ENCODE data around the gene CCDC85B. TPM values are rescaled to one million over a fixed set of nuclear protein-coding genes. Genes with fewer than 3 reads are reported as not detected.

Gene CCDC85B
- total and polyA plus RNA-seq, 2 experiments from 2014 or later, result 80.2 to 83.4 TPM

GRCh38 chr11:65898656-65899355 lies 8.3 kb downstream of the CCDC85B start:
- peaks cover 83% of the 10 kb centered on the region for H3K27me3 ChIP-seq
- TF ChIP-seq CTCF (IDR thresholded peaks at IDR 0.05; ENCODE audit: low read depth, low read length), result no peak
- H3K4me3 ChIP-seq, result no peak overlapping the region
- DNase-seq (ENCODE audit: low read depth in 1 of 2, low spot score in 1 of 2), result no peak
- no peak overlapping the region for H3K27ac ChIP-seq
- H3K9me3 ChIP-seq (ENCODE audit: low read depth), result no peaks in the 10 kb centered on the region
- no peaks in the 10 kb centered on the region for H3K4me1 ChIP-seq (ENCODE audit: low read depth)
- H3K36me3 ChIP-seq, result no peaks in the 10 kb centered on the region

GRCh38 chr11:65899356-65900124 lies 9.1 kb downstream of the CCDC85B start:
- Histone ChIP-seq H3K27ac (no peak overlapping the region), H3K9me3 (ENCODE audit: low read depth) (no peaks in the 10 kb centered on the region), H3K36me3 (no peaks in the 10 kb centered on the region), H3K27me3 (peaks cover 85% of the 10 kb centered on the region), H3K4me3 (peak overlapping the region; percentile 35), H3K4me1 (ENCODE audit: low read depth) (no peaks in the 10 kb centered on the region)
- peak; percentile 18 to 75 for DNase-seq (ENCODE audit: low read depth in 1 of 2, low spot score in 1 of 2)
- TF ChIP-seq CTCF (IDR thresholded peaks at IDR 0.05; ENCODE audit: low read depth, low read length), result no peak

- no peaks in the 10 kb centered on the region for H3K36me3 ChIP-seq
- peaks cover 87% of the 10 kb centered on the region for H3K27me3 ChIP-seq
- no peaks in the 10 kb centered on the region for H3K9me3 ChIP-seq (ENCODE audit: low read depth)
- DNase-seq (ENCODE audit: low read depth in 1 of 2, low spot score in 1 of 2), result peak; percentile 78 to 96
- no peaks in the 10 kb centered on the region for H3K4me1 ChIP-seq (ENCODE audit: low read depth)
- no peak for TF ChIP-seq CTCF (IDR thresholded peaks at IDR 0.05; ENCODE audit: low read depth, low read length)
- H3K27ac ChIP-seq, result no peak within 1 kb of the TSS
- H3K4me3 ChIP-seq, result peak within 1 kb of the TSS; percentile 35
Observed at GRCh38 chr11:65900125-65900898, 9.8 kb downstream of the CCDC85B start, which contains the start of gene FOSL1. Gene FOSL1 (minus strand): TSS chr11:65900388. CDS start chr11:65900339, 49 bp downstream.

GRCh38 chr11:65900899-65901180 lies 10.4 kb downstream of the CCDC85B start:
- no peak for TF ChIP-seq CTCF (IDR thresholded peaks at IDR 0.05; ENCODE audit: low read depth, low read length)
- H3K4me3 ChIP-seq, result peak overlapping the region; percentile 35
- no peaks in the 10 kb centered on the region for H3K36me3 ChIP-seq
- no peak overlapping the region for H3K27ac ChIP-seq
- H3K4me1 ChIP-seq (ENCODE audit: low read depth), result no peaks in the 10 kb centered on the region
- H3K9me3 ChIP-seq (ENCODE audit: low read depth), result no peaks in the 10 kb centered on the region
- H3K27me3 ChIP-seq, result peaks cover 87% of the 10 kb centered on the region
- DNase-seq (ENCODE audit: low read depth in 1 of 2, low spot score in 1 of 2), result no peak

- Histone ChIP-seq H3K4me3 (no peak overlapping the region), H3K4me1 (ENCODE audit: low read depth) (no peaks in the 10 kb centered on the region), H3K9me3 (ENCODE audit: low read depth) (no peaks in the 10 kb centered on the region), H3K27ac (no peak overlapping the region), H3K36me3 (no peaks in the 10 kb centered on the region), H3K27me3 (peaks cover 84% of the 10 kb centered on the region)
- peak in 1 of 2 donors; percentile 69 for DNase-seq (ENCODE audit: low read depth in 1 of 2, low spot score in 1 of 2)
- TF ChIP-seq CTCF (IDR thresholded peaks at IDR 0.05; ENCODE audit: low read depth, low read length), result no peak
Observed at GRCh38 chr11:65903068-65903481, 12.6 kb downstream of the CCDC85B start.

All from cardiac muscle cell (in vitro differentiated cells and primary cell).